H1 (cell line): ENCODE measurements around the gene CHST3. TPM values are rescaled to one million over a fixed set of nuclear protein-coding genes. Genes with fewer than 3 reads are reported as not detected.

ENCODE experiments used
- CTCF ChIA-PET: fragments of 300-600 bp; sonication (Branson Sonifier 250); formaldehyde crosslinking; loops from one replicate; lab custom pipeline; 2021; ENCODE audit not compliant: partially characterized antibody; lab: Charles Lee
- POLR2A ChIA-PET: fragments of 300-600 bp; sonication (Branson Sonifier 250); formaldehyde crosslinking; loops from one replicate; lab custom pipeline; 2021; ENCODE audit warnings: inconsistent platforms; ENCODE audit not compliant: partially characterized antibody; lab: Charles Lee
- DNase-seq, 2 experiments: peaks; one replicate each; pipeline versions ENCODE4 v3.0.0 to v3.0.0-alpha.2; 2010 to 2022; ENCODE audit warnings: low spot score in 2 of 2, low read depth in 1 of 2, mixed read lengths in 1 of 2
- FAIRE-seq: peaks from 2 replicates; lab custom pipeline; 2011; peaks lifted over from hg19 to GRCh38; lab: Jason Lieb, UNC
- H2AFZ ChIP-seq: 2 replicates; pipeline ENCODE4 v1.8.1; 2012; ENCODE audit warnings: low read length, inconsistent platforms
- H2AK5ac ChIP-seq: 2 replicates; pipeline ENCODE4 v1.6.1; 2013; ENCODE audit warnings: low read depth, low read length
- H2BK120ac ChIP-seq: replicated peaks from 2 replicates; pipeline ENCODE3; 2013; ENCODE audit warnings: low read depth, low read length, inconsistent platforms
- H2BK12ac ChIP-seq: 2 replicates; pipeline ENCODE4 v1.6.1; 2013; ENCODE audit warnings: low read depth, low read length
- H2BK15ac ChIP-seq: 2 replicates; pipeline ENCODE4 v1.6.1; 2013; ENCODE audit warnings: low read length
- H2BK20ac ChIP-seq: 2 replicates; pipeline ENCODE4 v1.6.1; 2013; ENCODE audit warnings: low read length
- H2BK5ac ChIP-seq: 2 replicates; pipeline ENCODE4 v1.6.1; 2013; ENCODE audit warnings: low read depth, low read length
- H3K14ac ChIP-seq: 2 replicates; pipeline ENCODE4 v1.6.1; 2013; ENCODE audit warnings: inconsistent platforms; ENCODE audit not compliant: insufficient read length
- H3K18ac ChIP-seq: 2 replicates; pipeline ENCODE4 v1.6.1; 2013; ENCODE audit warnings: low read length; ENCODE audit errors: extremely low read depth
- H3K23ac ChIP-seq: 2 replicates; pipeline ENCODE4 v1.6.1; 2013; ENCODE audit warnings: inconsistent platforms; ENCODE audit not compliant: insufficient read length
- H3K23me2 ChIP-seq: 2 replicates; pipeline ENCODE4 v1.6.1; 2013; ENCODE audit warnings: low read depth, low read length
- H3K27ac ChIP-seq: 2 replicates; pipeline ENCODE4 v1.6.1; 2011; ENCODE audit warnings: low read depth, low read length, inconsistent platforms
- H3K27me3 ChIP-seq, 4 experiments: replicated peaks in 1 of 4; 1 replicate in 1 of 4; 2 replicates in 3 of 4; pipeline versions ENCODE4 v1.6.1 to v1.8.1; 2011 to 2013; ENCODE audit warnings: low read length in 3 of 4, mild to moderate bottlenecking in 3 of 4, inconsistent platforms in 2 of 4, mixed read lengths in 2 of 4, moderate library complexity in 1 of 4; ENCODE audit not compliant: control insufficient read depth in 3 of 4, insufficient read depth in 3 of 4; ENCODE audit errors: extremely low read depth in 1 of 4
- H3K36me3 ChIP-seq, 4 experiments: 2 replicates each; pipeline versions ENCODE4 v1.6.1 to v1.8.1; 2011 to 2013; ENCODE audit warnings: mild to moderate bottlenecking in 4 of 4, low read length in 3 of 4, moderate library complexity in 2 of 4, control low read depth in 1 of 4, inconsistent platforms in 1 of 4; ENCODE audit not compliant: insufficient read depth in 4 of 4, control insufficient read depth in 2 of 4
- H3K4ac ChIP-seq: replicated peaks from 2 replicates; pipeline ENCODE3; 2013; ENCODE audit warnings: low read length, low read depth, mixed read lengths, inconsistent platforms; ENCODE audit not compliant: insufficient read length
- H3K4me1 ChIP-seq, 4 experiments: replicated peaks in 1 of 4; 1 replicate in 1 of 4; 2 replicates in 3 of 4; pipeline versions ENCODE4 v1.6.1 to v1.8.1; 2011 to 2013; ENCODE audit warnings: low read length in 3 of 4, inconsistent platforms in 2 of 4, mixed read lengths in 1 of 4; ENCODE audit not compliant: insufficient read depth in 4 of 4, control insufficient read depth in 3 of 4
- H3K4me2 ChIP-seq, 2 experiments: 2 replicates each; pipeline versions ENCODE4 v1.6.1 to v1.8.1; 2011 to 2013; ENCODE audit warnings: low read depth in 2 of 2, low read length in 2 of 2, control low read depth in 1 of 2, inconsistent platforms in 1 of 2, mild to moderate bottlenecking in 1 of 2; ENCODE audit not compliant: insufficient read depth in 1 of 2
- H3K4me3 ChIP-seq, 4 experiments: fragments of 200-600, 300-600 bp in 1 of 4; sonication (generic), shearing (Covaris generic), sonication (Bioruptor Twin) in 1 of 4; 2 replicates each; pipeline versions ENCODE4 v1.5.1 to v1.8.1; 2011 to 2016; ENCODE audit warnings: low read length in 4 of 4, low read depth in 3 of 4, control low read depth in 2 of 4, inconsistent platforms in 2 of 4, mild to moderate bottlenecking in 2 of 4, mixed read lengths in 1 of 4, moderate library complexity in 1 of 4; ENCODE audit not compliant: insufficient read depth in 2 of 4; ENCODE audit errors: extremely low read depth in 1 of 4
- H3K56ac ChIP-seq: replicated peaks from 2 replicates; pipeline ENCODE3; 2013; ENCODE audit warnings: low read depth, mild to moderate bottlenecking, mixed read lengths, low read length, inconsistent platforms; ENCODE audit not compliant: insufficient read length
- H3K79me1 ChIP-seq: 2 replicates; pipeline ENCODE4 v1.6.1; 2013; ENCODE audit warnings: low read depth, low read length, control low read depth
- H3K79me2 ChIP-seq, 2 experiments: 2 replicates each; pipeline versions ENCODE4 v1.6.1 to v1.8.1; 2012 to 2013; ENCODE audit warnings: low read length in 2 of 2, mild to moderate bottlenecking in 2 of 2, inconsistent platforms in 1 of 2; ENCODE audit not compliant: insufficient read depth in 2 of 2, control insufficient read depth in 1 of 2
- H3K9ac ChIP-seq, 4 experiments: replicated peaks in 1 of 4; 1 replicate in 1 of 4; 2 replicates in 3 of 4; pipeline versions ENCODE4 v1.6.1 to v1.8.1; 2011 to 2013; ENCODE audit warnings: low read depth in 3 of 4, low read length in 3 of 4, control low read depth in 2 of 4, mild to moderate bottlenecking in 2 of 4, moderate library complexity in 2 of 4, inconsistent platforms in 1 of 4; ENCODE audit errors: extremely low read depth in 1 of 4
- H3K9me3 ChIP-seq, 2 experiments: 2 replicates each; pipeline versions ENCODE4 v1.6.1 to v1.8.1; 2012 to 2013; ENCODE audit warnings: mild to moderate bottlenecking in 2 of 2, moderate library complexity in 2 of 2, control low read depth in 1 of 2, inconsistent platforms in 1 of 2, low read depth in 1 of 2, low read length in 1 of 2, mixed read lengths in 1 of 2; ENCODE audit not compliant: insufficient read depth in 2 of 2
- H4K20me1 ChIP-seq, 2 experiments: replicated peaks in 1 of 2; 2 replicates each; pipeline versions ENCODE3 to v1.8.1; 2011 to 2013; ENCODE audit warnings: inconsistent platforms in 2 of 2, low read length in 2 of 2, mild to moderate bottlenecking in 1 of 2; ENCODE audit not compliant: insufficient read depth in 2 of 2, control insufficient read depth in 1 of 2
- H4K5ac ChIP-seq: 2 replicates; pipeline ENCODE4 v1.6.1; 2013; ENCODE audit warnings: low read length, low read depth, mixed read lengths, inconsistent platforms; ENCODE audit not compliant: insufficient read length
- H4K8ac ChIP-seq: 2 replicates; pipeline ENCODE4 v1.8.0; 2013; ENCODE audit warnings: mild to moderate bottlenecking, moderate library complexity, low read length, inconsistent platforms; ENCODE audit not compliant: insufficient read depth; ENCODE audit errors: extremely low read depth
- H4K91ac ChIP-seq: replicated peaks from 2 replicates; pipeline ENCODE3; 2013; ENCODE audit warnings: low read length, mixed read lengths, inconsistent platforms; ENCODE audit not compliant: insufficient read length
- ASH2L ChIP-seq: fragments of 200-600, 300-600 bp; sonication (generic); IDR thresholded peaks from one replicate; pipeline ENCODE4 v1.7.1; 2017; ENCODE audit warnings: low read length
- BCL11A ChIP-seq, 2 experiments: IDR thresholded peaks; one replicate each; pipeline ENCODE4 v1.6.1; 2011; ENCODE audit warnings: low read depth in 2 of 2, low read length in 2 of 2, mild to moderate bottlenecking in 2 of 2
- CBX8 ChIP-seq: fragments of 300-800, 300-1000 bp; sonication (generic); IDR thresholded peaks from 2 replicates; pipeline ENCODE4 v1.7.1; 2016; ENCODE audit warnings: low read depth, low read length, borderline replicate concordance
- HDAC2 ChIP-seq, 2 experiments: fragments of 300-600 bp in 1 of 2; sonication (generic) in 1 of 2; IDR thresholded peaks; 2 replicates each; pipeline ENCODE4 v1.6.1; 2011 to 2012; ENCODE audit warnings: low read depth in 2 of 2, low read length in 2 of 2, mild to moderate bottlenecking in 2 of 2, moderate library complexity in 2 of 2, borderline replicate concordance in 1 of 2, inconsistent platforms in 1 of 2
- RAD21 ChIP-seq, 2 experiments: IDR thresholded peaks in 1 of 2; conservative IDR thresholded peaks in 1 of 2; 2 replicates each; pipeline ENCODE4 v1.6.1; 2011; ENCODE audit warnings: low read depth in 2 of 2, low read length in 2 of 2, improper control_type of control experiment in 1 of 2, inconsistent platforms in 1 of 2, mild to moderate bottlenecking in 1 of 2, moderate library complexity in 1 of 2
- RBBP5 ChIP-seq: IDR thresholded peaks from 2 replicates; pipeline ENCODE4 v1.7.1; 2012; ENCODE audit warnings: low read depth, mild to moderate bottlenecking, inconsistent platforms, low read length, moderate library complexity, borderline replicate concordance
- SIRT6 ChIP-seq: IDR thresholded peaks from one replicate; pipeline ENCODE4 v1.7.1; 2012; ENCODE audit warnings: low read length, inconsistent platforms
- TCF12 ChIP-seq: IDR thresholded peaks from 2 replicates; pipeline ENCODE4 v1.6.1; 2011; ENCODE audit warnings: low read depth, mild to moderate bottlenecking, low read length
- TEAD4 ChIP-seq: IDR thresholded peaks from 2 replicates; pipeline ENCODE4 v1.6.1; 2012; ENCODE audit warnings: low read depth, low read length, inconsistent platforms, mixed read lengths
- ZNF274 ChIP-seq: IDR thresholded peaks from 2 replicates; pipeline ENCODE4 v1.7.0; 2012; ENCODE audit warnings: low read length, borderline replicate concordance; ENCODE audit errors: extremely low read depth
- WGBS, 2 experiments: shearing (Covaris generic) in 1 of 2; methylation state at CpG; one replicate each; pipeline versions ENCODE4 v1.1.6 to v1.1.7; 2013 to 2015; ENCODE audit warnings: low lambda C conversion rate in 2 of 2, mixed read lengths in 2 of 2, inconsistent platforms in 1 of 2, low coverage in 1 of 2, missing lambda C conversion rate in 1 of 2; ENCODE audit not compliant: insufficient replicate concordance in 2 of 2, insufficient coverage in 1 of 2, insufficient read length in 1 of 2; ENCODE audit errors: extremely low coverage in 1 of 2, missing lambda C conversion rate in 1 of 2; 5-methylcytosine and 5-hydroxymethylcytosine counted together
- polyA plus RNA-seq, 7 experiments: library from polyadenylated mRNA; depleted of rRNA in 3 of 7; stranded (reverse) in 5 of 7; unstranded in 2 of 7; fragments of >200 nt in 5 of 7; fragments of 200-250 nt in 2 of 7; gene quantifications; 1 replicate in 5 of 7; 2 replicates in 1 of 7; 4 replicates in 1 of 7; pipeline versions ENCODE4 v1.2.1 to v1.2.3, GENCODE V29; 2011 to 2013; ENCODE audit warnings: missing spikeins in 2 of 7, mixed read lengths in 2 of 7
- total RNA-seq: library from RNA; stranded (reverse); fragmentation: NEBNext Ultra II Directional; extraction: Animal tissue kit (Norgen Biotek cat#: 25700); gene quantifications from 2 replicates; pipeline ENCODE4 v1.2.1, GENCODE V29; 2021
- TF ChIP-seq, protein P1 (sequence below): IDR thresholded peaks from 2 replicates; pipeline ENCODE4 v1.6.1; 2011; ENCODE audit warnings: low read depth, mild to moderate bottlenecking, low read length; ENCODE audit not compliant: insufficient read depth

Gene CHST3
- total and polyA plus RNA-seq, 2 of the 8 experiments (the other 6 are each of a cell fraction or from before 2014, with no cell fraction given) = 2.0 to 5.8 TPM

DNA sequence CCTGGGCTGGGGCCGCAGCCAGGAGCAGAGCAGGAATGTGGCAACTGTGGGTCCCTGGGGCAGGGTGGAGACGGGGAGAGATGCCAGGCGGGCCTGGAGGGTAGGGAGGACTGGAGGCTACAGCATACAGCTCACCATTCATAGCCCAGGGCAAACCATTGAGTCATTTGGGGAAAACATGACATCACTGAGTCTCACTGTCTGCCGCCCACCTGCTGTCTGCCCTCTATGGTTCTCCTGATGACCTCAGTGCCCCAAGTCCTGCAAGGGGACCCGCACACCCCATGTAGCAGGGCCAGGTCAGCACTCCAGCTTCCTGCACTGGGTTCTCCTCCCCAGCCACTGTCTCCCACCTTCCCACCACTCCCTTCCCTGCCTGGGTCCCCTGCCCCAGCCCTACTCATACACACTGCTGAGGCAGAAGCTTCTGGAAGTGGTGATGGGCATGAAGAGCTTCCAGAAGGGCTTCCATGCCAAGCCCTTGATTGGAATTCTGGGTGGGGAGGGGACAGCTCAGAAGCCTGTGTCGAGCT lies 10.4 kb downstream of the CHST3 start:
- FAIRE-seq (no peak), DNase-seq (no peak)
- no peak overlapping the region for H3K4ac ChIP-seq
- H3K56ac ChIP-seq = no peak overlapping the region
- no peak overlapping the region for H2BK12ac ChIP-seq
- no peaks in the 10 kb centered on the region for H3K23me2 ChIP-seq
- H3K14ac ChIP-seq = no peak overlapping the region
- H3K4me1 ChIP-seq = peaks cover 0 to 15% (median 4%) of the 10 kb centered on the region in 4 experiments; a peak in 4 of 7 replicates
- no peak overlapping the region for H3K23ac ChIP-seq
- ChIA-PET CTCF (interaction anchor here (0.6 to 6.4 kb wide), 14 partner anchors 14 to 1166 kb away, joined by 3 to 68 read pairs (median 4); partner anchors contain the start of gene DDIT4), POLR2A (interaction anchor here (1.0 to 2.7 kb wide), 4 partner anchors 10 to 299 kb away, joined by 3 to 8 read pairs (median 4); partner anchors contain the start of genes CHST3 and DDIT4)
- H3K4me3 ChIP-seq = no peak overlapping the region
- H3K9me3 ChIP-seq = no peaks in the 10 kb centered on the region
- H2AFZ ChIP-seq = no peak overlapping the region
- H2BK120ac ChIP-seq = no peak overlapping the region
- H3K4me2 ChIP-seq = no peak overlapping the region
- H2BK20ac ChIP-seq = no peak overlapping the region
- H4K91ac ChIP-seq = no peak overlapping the region
- H3K79me1 ChIP-seq = peaks cover 5% of the 10 kb centered on the region
- no peak overlapping the region for H2BK15ac ChIP-seq
- H4K5ac ChIP-seq = no peak overlapping the region
- H4K20me1 ChIP-seq = no peaks in the 10 kb centered on the region
- H3K27ac ChIP-seq = no peak overlapping the region
- no peak overlapping the region for H2BK5ac ChIP-seq
- 80% methylated on average over 6 of the region's 6 CpGs; no CpG with 5 or more reads in 1 of the 2 experiments for WGBS, 2 experiments
- no peak overlapping the region for H3K18ac ChIP-seq
- no peak overlapping the region for H4K8ac ChIP-seq
- no peaks in the 10 kb centered on the region for H3K27me3 ChIP-seq
- H3K9ac ChIP-seq = no peak overlapping the region
- H3K36me3 ChIP-seq = no peaks in the 10 kb centered on the region
- H3K79me2 ChIP-seq = no peaks in the 10 kb centered on the region
- no peak overlapping the region for H2AK5ac ChIP-seq
- TF ChIP-seq RAD21 (IDR thresholded peaks at IDR 0.05 in 1 of 2, conservative IDR thresholded peaks at IDR 0.05 in 1 of 2; ENCODE audit: low read depth in 2 of 2, low read length in 2 of 2) (no peak), ASH2L (no peak), SIRT6 (no peak), HDAC2 (IDR thresholded peaks at IDR 0.05; ENCODE audit: borderline replicate concordance in 1 of 2, low read depth in 2 of 2, low read length in 2 of 2) (no peak), ZNF274 (no peak), CBX8 (no peak), BCL11A (IDR thresholded peaks at IDR 0.05; ENCODE audit: low read depth in 2 of 2, low read length in 2 of 2) (no peak), RBBP5 (no peak), TCF12 (no peak), TEAD4 (no peak)
- TF ChIP-seq, protein P1, sequence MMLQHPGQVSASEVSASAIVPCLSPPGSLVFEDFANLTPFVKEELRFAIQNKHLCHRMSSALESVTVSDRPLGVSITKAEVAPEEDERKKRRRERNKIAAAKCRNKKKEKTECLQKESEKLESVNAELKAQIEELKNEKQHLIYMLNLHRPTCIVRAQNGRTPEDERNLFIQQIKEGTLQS = no peak
